Measurements from ENCODE around the gene IPO5. TPM values are rescaled to one million over a fixed set of nuclear protein-coding genes. Genes with fewer than 3 reads are reported as not detected.
"Not testable (repeated sequence)": the region's sequence is repeated elsewhere in the genome, so short reads cannot be mapped to it uniquely, and the experiment has no call there.

Gene IPO5
- polyA plus RNA-seq, 1 donor (not counting 4 experiments of a cell fraction or from before 2014, with no cell fraction given) = 130 TPM

- no peaks in the 10 kb centered on the region for H3K9me3 ChIP-seq (ENCODE audit: control insufficient read depth, low read depth, low read length)
- H3K79me2 ChIP-seq (ENCODE audit: control insufficient read depth, insufficient read depth, low read length) = no peaks in the 10 kb centered on the region
- no peak overlapping the region for H3K4me2 ChIP-seq (ENCODE audit: control insufficient read depth, extremely low read depth, insufficient read depth, low read depth, low read length)
- H3K4me1 ChIP-seq (ENCODE audit: control insufficient read depth, extremely low read depth, insufficient read depth, low read length) = no peaks in the 10 kb centered on the region
- DNase-seq (ENCODE audit: low read depth, low spot score) = no peak
- no peaks in the 10 kb centered on the region for H3K9me1 ChIP-seq (ENCODE audit: control insufficient read depth, extremely low read depth, insufficient read depth, low read length)
- H3K27ac ChIP-seq (ENCODE audit: control insufficient read depth, insufficient read depth, low read length) = no peak overlapping the region
- H3K36me3 ChIP-seq (ENCODE audit: control insufficient read depth in 2 of 2, extremely low read depth in 1 of 2, insufficient read depth in 2 of 2, low read length in 2 of 2) = no peaks in the 10 kb centered on the region
- H3K27me3 ChIP-seq (ENCODE audit: control insufficient read depth, extremely low read depth, insufficient read depth, low read length) = no peaks in the 10 kb centered on the region
- no peaks in the 10 kb centered on the region for H4K20me1 ChIP-seq (ENCODE audit: control insufficient read depth, extremely low read depth, insufficient read depth, low read length)
- no peak overlapping the region for H3K9ac ChIP-seq (ENCODE audit: control insufficient read depth, extremely low read depth, insufficient read depth, low read length)
- TF ChIP-seq EZH2 (IDR thresholded peaks at IDR 0.05; ENCODE audit: low read length) = no peak
- TF ChIP-seq, protein P1, sequence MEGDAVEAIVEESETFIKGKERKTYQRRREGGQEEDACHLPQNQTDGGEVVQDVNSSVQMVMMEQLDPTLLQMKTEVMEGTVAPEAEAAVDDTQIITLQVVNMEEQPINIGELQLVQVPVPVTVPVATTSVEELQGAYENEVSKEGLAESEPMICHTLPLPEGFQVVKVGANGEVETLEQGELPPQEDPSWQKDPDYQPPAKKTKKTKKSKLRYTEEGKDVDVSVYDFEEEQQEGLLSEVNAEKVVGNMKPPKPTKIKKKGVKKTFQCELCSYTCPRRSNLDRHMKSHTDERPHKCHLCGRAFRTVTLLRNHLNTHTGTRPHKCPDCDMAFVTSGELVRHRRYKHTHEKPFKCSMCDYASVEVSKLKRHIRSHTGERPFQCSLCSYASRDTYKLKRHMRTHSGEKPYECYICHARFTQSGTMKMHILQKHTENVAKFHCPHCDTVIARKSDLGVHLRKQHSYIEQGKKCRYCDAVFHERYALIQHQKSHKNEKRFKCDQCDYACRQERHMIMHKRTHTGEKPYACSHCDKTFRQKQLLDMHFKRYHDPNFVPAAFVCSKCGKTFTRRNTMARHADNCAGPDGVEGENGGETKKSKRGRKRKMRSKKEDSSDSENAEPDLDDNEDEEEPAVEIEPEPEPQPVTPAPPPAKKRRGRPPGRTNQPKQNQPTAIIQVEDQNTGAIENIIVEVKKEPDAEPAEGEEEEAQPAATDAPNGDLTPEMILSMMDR (optimal IDR thresholded peaks at IDR 0.05 in 1 of 3, IDR thresholded peaks at IDR 0.05 in 1 of 3, conservative IDR thresholded peaks at IDR 0.05 in 1 of 3; ENCODE audit: extremely low read depth in 1 of 3, insufficient read depth in 2 of 3, low read length in 3 of 3) = peak in 1 of 3 experiments; percentile 32
- H2AFZ ChIP-seq (ENCODE audit: control insufficient read depth, low read length) = no peak overlapping the region
- FAIRE-seq = no peak
- dilution Hi-C loops (cut with MboI; ENCODE audit: extremely low pct_ligation_motif_present, low sequenced_read_pairs) = no loop called here
- no peak overlapping the region for H3K4me3 ChIP-seq (ENCODE audit: control insufficient read depth in 2 of 3, extremely low read depth in 1 of 3, insufficient read depth in 2 of 3, low read depth in 1 of 3, low read length in 3 of 3)
These were observed 80.1 kb downstream of the IPO5 start for GRCh38 chr13:98033277-98034247.

DNA sequence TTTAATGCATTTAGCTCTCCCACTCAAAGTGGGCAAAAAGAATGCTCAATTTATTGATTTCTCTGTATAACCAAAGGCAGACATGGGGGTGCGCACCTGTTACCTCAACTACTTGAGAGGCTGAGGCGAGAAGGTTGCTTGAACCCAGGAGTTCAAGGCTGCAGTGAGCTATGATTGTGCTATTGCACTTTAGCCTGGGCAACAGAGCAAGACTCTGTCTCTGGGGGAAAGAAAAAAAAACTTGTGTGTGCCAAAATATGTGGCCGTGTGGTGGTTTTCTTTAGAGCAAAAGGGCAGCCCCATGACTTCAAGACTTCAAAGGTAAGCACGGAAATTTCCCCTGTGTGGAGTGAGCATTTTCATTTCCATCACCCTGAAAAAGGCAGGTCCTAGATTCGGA lies 81.9 kb downstream of the IPO5 start:
- Histone ChIP-seq H3K4me2 (ENCODE audit: control insufficient read depth, extremely low read depth, insufficient read depth, low read depth, low read length) (no peak overlapping the region), H3K9me3 (ENCODE audit: control insufficient read depth, low read depth, low read length) (no peaks in the 10 kb centered on the region), H3K27me3 (ENCODE audit: control insufficient read depth, extremely low read depth, insufficient read depth, low read length) (no peaks in the 10 kb centered on the region), H3K79me2 (ENCODE audit: control insufficient read depth, insufficient read depth, low read length) (no peaks in the 10 kb centered on the region), H3K9ac (ENCODE audit: control insufficient read depth, extremely low read depth, insufficient read depth, low read length) (no peak overlapping the region), H2AFZ (ENCODE audit: control insufficient read depth, low read length) (no peak overlapping the region), H4K20me1 (ENCODE audit: control insufficient read depth, extremely low read depth, insufficient read depth, low read length) (no peaks in the 10 kb centered on the region), H3K36me3 (ENCODE audit: control insufficient read depth in 2 of 2, extremely low read depth in 1 of 2, insufficient read depth in 2 of 2, low read length in 2 of 2) (no peaks in the 10 kb centered on the region), H3K9me1 (ENCODE audit: control insufficient read depth, extremely low read depth, insufficient read depth, low read length) (no peaks in the 10 kb centered on the region), H3K27ac (ENCODE audit: control insufficient read depth, insufficient read depth, low read length) (no peak overlapping the region), H3K4me3 (ENCODE audit: control insufficient read depth in 2 of 3, extremely low read depth in 1 of 3, insufficient read depth in 2 of 3, low read depth in 1 of 3, low read length in 3 of 3) (no peak overlapping the region), H3K4me1 (ENCODE audit: control insufficient read depth, extremely low read depth, insufficient read depth, low read length) (no peaks in the 10 kb centered on the region)
- TF ChIP-seq, protein P1 (optimal IDR thresholded peaks at IDR 0.05 in 1 of 3, IDR thresholded peaks at IDR 0.05 in 1 of 3, conservative IDR thresholded peaks at IDR 0.05 in 1 of 3; ENCODE audit: extremely low read depth in 1 of 3, insufficient read depth in 2 of 3, low read length in 3 of 3) = no peak
- TF ChIP-seq EZH2 (IDR thresholded peaks at IDR 0.05; ENCODE audit: low read length) = no peak
- no peak for DNase-seq (ENCODE audit: low read depth, low spot score)
- dilution Hi-C loops (cut with MboI; ENCODE audit: extremely low pct_ligation_motif_present, low sequenced_read_pairs) = no loop called here
- no peak for FAIRE-seq

DNA sequence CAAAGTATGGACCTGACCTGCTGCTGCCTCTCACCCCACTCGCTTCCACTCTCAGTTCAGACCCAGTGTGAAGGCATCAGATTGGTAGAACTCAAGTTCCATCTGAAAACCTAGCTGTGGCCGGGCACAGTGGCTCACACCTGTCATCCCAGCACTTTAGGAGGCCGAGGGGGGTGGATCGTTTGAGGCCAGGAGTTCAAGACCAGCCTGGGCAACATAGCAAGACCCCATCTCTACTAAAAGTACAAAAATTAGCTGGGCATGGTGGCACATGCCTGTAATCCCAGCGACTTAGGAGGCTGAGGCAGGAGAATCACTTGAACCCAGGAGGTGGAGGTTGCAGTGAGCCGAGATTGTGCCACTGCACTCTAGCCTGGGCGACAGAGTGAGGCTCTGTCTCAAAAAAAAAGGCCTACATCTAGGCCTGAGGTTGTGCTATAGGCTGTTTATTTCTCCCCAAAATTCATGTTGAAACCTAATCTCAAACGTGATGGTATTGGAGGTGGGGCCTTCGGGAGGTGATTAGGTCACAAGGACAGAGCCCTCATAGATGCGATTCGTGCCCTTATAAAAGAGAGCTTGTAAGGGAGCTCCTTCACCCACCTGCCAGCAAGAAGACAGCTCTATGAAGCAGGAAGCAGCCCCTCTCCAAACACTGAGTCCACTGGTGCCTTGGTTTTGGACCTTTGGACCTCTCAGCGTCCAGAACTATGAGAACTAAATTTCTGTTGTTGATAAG lies 83.3 kb downstream of the IPO5 start:
- H3K27me3 ChIP-seq (ENCODE audit: control insufficient read depth, extremely low read depth, insufficient read depth, low read length); H3K4me3 ChIP-seq (ENCODE audit: control insufficient read depth in 2 of 3, extremely low read depth in 1 of 3, insufficient read depth in 2 of 3, low read depth in 1 of 3, low read length in 3 of 3); H3K4me1 ChIP-seq (ENCODE audit: control insufficient read depth, extremely low read depth, insufficient read depth, low read length); FAIRE-seq; H3K9me1 ChIP-seq (ENCODE audit: control insufficient read depth, extremely low read depth, insufficient read depth, low read length); H3K9ac ChIP-seq (ENCODE audit: control insufficient read depth, extremely low read depth, insufficient read depth, low read length); H3K27ac ChIP-seq (ENCODE audit: control insufficient read depth, insufficient read depth, low read length); H3K36me3 ChIP-seq (ENCODE audit: control insufficient read depth in 2 of 2, extremely low read depth in 1 of 2, insufficient read depth in 2 of 2, low read length in 2 of 2); H4K20me1 ChIP-seq (ENCODE audit: control insufficient read depth, extremely low read depth, insufficient read depth, low read length); DNase-seq (ENCODE audit: low read depth, low spot score); H2AFZ ChIP-seq (ENCODE audit: control insufficient read depth, low read length); H3K79me2 ChIP-seq (ENCODE audit: control insufficient read depth, insufficient read depth, low read length); H3K9me3 ChIP-seq (ENCODE audit: control insufficient read depth, low read depth, low read length); H3K4me2 ChIP-seq (ENCODE audit: control insufficient read depth, extremely low read depth, insufficient read depth, low read depth, low read length); dilution Hi-C loops (cut with MboI; ENCODE audit: extremely low pct_ligation_motif_present, low sequenced_read_pairs): not testable (repeated sequence)

Measured in keratinocyte (primary cell).